ENCODE measurements around the gene SSH2.
"Not testable (repeated sequence)": the region's sequence is repeated elsewhere in the genome, so short reads cannot be mapped to it uniquely, and the experiment has no call there.

SSH2 gene

GRCh38 chr17:29930409-29931010 is 482 bp upstream of the SSH2 start:
- DNase-seq (ENCODE audit: low spot score) = no peak

GRCh38 chr17:29929006-29929532 is 959 bp downstream of the SSH2 start:
- peak; percentile 7 for DNase-seq (ENCODE audit: low spot score)

GRCh38 chr17:29927546-29927945 is 2.5 kb downstream of the SSH2 start:
- DNase-seq (ENCODE audit: low spot score) = no peak

DNA sequence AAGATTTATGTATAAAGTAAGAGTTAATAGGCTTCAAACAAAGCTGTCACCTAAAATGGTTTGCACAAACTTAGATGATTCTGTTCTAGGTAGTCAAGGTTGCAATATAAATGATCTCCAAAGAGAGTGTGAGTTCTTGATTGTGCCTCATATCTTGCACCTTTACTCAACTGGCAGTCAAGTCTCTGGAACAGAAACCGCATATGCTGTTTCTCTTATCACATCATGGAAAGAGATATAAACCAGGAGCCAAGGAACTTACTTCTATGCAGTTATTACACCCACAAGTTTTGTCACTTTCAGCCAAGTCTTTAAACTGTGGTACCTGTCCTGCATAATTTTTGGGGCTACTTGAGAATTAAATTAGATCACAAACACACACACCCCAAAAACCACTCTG is 5.2 kb downstream of the SSH2 start:
- DNase-seq (ENCODE audit: low spot score) = no peak

- DNase-seq (ENCODE audit: low spot score) = no peak
Observed at GRCh38 chr17:29918922-29919856, 10.8 kb downstream of the SSH2 start.

DNA sequence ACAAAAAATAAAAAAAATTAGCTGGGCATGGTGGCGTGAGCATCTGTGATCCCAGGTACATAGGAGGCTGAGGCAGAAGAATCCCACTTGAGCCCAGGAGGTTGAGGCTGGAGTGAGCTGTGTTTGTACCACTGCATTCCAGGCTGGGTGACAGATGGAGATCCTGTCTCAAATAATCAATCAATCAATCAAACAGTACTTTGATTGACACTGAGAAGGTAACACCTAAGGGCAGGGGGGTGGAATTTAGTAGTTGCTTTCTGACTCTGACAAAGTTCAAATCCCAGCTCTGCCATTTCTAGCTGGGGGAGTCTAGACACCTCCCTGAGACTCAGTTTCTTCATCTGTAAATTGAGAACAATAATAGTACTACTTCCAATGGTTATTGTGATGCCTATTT is 12.0 kb downstream of the SSH2 start:
- no peak for DNase-seq (ENCODE audit: low spot score)

DNA sequence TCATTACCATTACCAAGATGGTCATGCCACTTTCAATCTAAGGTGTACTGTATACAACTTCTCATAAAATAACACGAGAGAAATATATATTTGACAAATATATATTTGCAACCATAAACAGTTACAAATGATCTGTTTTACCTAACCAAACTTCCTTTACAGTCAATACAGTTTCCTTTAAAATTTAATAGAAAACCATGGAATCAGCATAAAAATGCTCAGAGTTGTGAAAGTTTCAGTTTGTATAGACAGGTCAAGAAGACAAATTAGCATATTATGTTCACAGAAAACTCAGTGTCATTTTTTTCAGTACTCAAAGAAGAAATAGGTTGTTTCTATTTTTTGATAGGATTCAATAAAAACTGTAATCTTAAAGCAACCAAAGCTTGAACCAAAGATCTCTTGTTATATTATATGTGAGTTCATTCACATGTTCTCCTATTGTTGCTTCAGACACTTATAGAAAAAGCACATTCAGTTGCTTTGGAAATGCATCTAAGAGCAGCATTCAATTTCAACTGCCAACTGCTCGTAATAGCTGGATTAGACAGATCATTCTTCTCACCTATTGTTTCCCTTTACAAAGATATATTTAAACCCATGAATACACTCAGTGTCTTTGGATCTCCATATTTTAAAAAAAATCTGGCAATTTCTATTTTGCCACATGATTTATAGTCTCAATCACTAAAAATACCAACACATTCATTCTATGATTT is 15.1 kb downstream of the SSH2 start:
- no peak for DNase-seq (ENCODE audit: low spot score)

DNA sequence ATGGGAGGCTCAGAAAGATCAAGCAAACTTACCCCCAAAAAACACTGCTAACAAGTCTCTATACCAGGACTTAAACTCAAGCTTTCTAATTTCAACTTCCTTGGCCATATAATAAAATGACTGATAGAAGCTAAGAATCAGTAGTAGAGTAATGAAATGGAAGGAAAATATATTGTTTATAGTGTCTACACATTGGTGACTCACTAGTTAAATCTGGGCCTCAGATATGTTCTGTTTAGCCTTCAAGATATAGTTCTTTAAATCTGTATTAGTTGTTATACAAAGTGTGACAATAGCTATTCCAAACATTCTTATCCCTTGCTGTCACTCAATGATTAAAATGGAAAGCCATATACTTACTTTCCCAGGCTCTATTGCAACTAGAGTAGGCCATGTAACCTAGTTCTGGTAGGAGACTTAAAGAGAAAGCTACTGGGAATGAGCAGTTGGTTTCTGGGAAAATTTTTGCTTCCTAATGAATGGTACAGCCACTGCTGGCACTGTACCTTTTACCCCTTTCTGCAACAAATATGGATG is 18.3 kb downstream of the SSH2 start:
- no peak for DNase-seq (ENCODE audit: low spot score)

GRCh38 chr17:29909236-29910003 is 20.6 kb downstream of the SSH2 start:
- no peak for DNase-seq (ENCODE audit: low spot score)

GRCh38 chr17:29906969-29907368 is 23.1 kb downstream of the SSH2 start:
- DNase-seq (ENCODE audit: low spot score) = no peak

GRCh38 chr17:29905879-29906167 is 24.2 kb downstream of the SSH2 start:
- no peak for DNase-seq (ENCODE audit: low spot score)

GRCh38 chr17:29905086-29905878 is 24.7 kb downstream of the SSH2 start:
- DNase-seq (ENCODE audit: low spot score) = no peak

DNA sequence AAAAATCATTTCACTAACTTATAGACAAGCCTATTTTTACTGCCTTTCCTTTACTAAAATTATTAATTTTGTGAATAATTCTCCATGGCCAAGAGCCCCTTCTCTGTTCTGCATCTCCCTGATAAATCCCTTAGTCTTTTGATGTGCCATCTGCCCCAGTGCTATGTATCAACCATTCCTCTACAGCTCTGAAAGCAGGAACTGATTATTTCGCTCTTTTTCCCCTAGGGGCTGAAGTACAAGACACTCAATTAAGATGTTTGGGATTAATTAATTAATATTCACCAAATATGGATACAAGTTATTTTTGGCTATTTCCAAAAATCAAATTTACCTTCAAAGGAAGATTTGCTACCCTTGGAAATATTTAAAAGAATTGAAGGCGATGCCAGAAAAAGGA is 26.6 kb downstream of the SSH2 start:
- no peak for DNase-seq (ENCODE audit: low spot score)

DNA sequence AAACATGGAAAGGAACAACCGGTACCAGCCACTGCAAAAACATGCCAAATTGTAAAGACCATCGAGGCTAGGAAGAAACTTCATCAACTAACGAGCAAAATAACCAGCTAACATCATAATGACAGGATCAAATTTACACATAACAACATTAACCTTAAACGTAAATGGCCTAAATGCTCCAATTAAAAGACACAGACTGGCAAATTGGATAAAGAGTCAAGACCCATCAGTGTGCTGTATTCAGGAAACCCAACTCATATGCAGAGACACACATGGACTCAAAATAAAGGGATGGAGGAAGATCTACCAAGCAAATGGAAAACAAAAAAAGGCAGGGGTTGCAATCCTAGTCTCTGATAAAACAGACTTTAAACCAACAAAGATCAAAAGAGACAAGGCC is 32.9 kb downstream of the SSH2 start:
- DNase-seq (ENCODE audit: low spot score) = not testable (repeated sequence)

- no peak for DNase-seq (ENCODE audit: low spot score)
Observed at GRCh38 chr17:29892201-29892600, 37.8 kb downstream of the SSH2 start.

DNA sequence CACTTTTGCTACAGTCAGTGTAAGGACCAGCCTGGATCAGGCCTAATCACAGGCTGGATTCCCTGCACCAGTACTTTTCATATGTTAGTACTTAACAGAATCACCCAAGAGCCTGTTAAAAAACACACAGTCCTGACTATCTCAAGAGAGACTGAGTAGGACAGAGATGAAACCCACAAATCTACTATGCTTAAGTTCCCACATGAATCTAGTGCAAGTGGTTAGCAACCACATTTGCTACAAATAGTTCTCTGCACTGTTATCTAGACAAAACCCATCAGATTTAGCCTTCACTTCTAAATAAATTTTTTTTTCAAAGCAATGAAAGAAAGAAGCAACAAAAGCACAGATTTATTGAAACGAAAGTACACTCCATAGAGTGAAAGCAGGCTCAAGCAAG is 38.9 kb downstream of the SSH2 start:
- no peak for DNase-seq (ENCODE audit: low spot score)

DNA sequence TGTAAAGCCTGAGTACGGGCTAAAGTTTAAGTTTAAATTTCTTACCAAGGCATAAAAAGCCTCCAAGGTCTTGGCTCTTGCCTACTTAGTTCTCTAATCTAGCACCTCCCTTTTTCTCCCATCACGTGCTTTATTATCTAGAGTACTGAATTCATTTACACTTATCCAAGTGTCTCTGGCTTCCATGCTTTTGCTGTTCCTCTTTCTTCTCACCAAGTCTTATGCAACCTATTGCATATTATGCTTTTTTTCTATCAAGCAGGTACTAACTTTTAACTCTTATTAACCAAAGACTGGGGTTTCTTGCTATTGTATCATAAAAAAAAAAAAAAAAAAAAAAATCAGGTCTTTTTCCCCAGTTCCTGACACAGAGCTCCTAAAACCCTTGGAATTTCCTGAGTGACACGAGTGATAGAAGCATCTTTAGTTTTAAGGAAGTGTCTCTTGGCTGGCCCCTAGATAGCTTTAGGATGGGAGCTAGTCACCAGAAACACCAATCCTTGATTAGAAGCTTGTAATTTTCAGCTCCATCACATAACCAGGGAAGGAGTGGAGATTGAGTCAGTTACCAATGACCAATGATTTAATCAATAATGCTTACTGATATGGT is 44.9 kb downstream of the SSH2 start:
- no peak for DNase-seq (ENCODE audit: low spot score)

DNA sequence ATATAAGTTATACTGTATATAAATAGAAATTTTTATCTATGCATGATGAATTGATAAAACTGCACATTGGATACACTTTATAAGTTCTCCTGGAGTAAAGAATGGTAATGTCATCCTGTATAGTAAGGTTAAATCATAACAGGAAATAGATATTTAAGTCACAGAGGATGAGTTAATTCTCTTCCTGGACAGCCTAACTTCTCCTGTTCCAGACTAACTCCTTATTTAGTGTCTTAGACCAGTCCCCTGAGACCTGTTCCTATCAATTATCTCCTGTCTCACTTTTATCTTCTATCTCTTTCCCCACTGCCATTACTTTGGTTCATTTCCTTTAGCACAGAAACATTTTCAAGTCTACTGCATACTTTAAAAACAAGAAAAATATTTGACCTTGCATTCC is 46.5 kb downstream of the SSH2 start:
- no peak for DNase-seq (ENCODE audit: low spot score)

DNA sequence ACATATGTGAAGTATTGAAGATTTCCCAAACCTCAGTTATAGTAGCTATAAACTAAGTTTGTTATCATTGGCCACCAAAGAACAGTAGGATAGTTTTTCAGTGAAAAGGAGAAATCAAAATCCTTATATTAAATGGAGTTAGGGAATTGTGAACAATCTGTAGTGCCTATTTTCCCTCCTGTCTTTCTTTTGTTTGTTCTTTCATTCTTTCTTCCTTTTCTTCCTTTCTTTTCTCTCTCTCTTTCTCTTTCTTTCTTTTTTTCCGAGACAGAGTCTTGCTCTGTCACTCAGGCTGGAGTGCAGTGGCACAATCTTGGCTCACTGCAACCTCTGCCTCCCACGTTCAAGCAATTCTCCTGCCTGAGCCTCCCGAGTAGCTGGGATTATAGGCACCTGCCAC is 48.8 kb downstream of the SSH2 start:
- DNase-seq (ENCODE audit: low spot score) = no peak

DNA sequence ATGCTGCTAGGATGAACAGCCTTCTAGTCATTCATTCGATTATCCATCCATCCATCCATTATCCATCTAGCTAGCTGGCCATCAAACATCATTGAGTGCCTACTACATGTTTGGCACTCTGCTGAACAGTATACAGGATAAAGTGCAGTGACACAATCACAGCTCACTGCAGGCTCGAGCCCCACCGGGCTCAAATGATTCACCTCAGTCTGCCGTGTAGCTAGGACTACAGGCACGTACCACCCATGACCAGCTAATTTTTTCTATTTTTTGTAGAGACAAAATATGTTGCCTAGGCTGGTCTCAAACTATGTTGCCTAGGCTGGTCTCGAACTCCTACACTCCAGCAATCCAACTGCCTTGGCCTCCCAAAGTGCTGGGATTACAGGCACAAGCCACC is 50.0 kb downstream of the SSH2 start:
- no peak for DNase-seq (ENCODE audit: low spot score)

Data from germinal center (tissue), 1 donor.